ENCODE data around the gene CNST. TPM values are rescaled to one million over a fixed set of nuclear protein-coding genes. Genes with fewer than 3 reads are reported as not detected.
A peak's percentile ranks its signal among the peaks of the same experiment; 100 is the strongest.

CNST gene
- total and polyA plus RNA-seq, 2 of the 13 experiments (the other 11 are each of a cell fraction or from before 2014, with no cell fraction given), result 6.3 to 12.4 TPM

GRCh38 chr1:246583448-246584185 is 17.4 kb downstream of the CNST start (continued):
- TF ChIP-seq ARID3A (IDR thresholded peaks at IDR 0.05; ENCODE audit: low read depth, low read length) (peak; percentile 58; the same call in 1 of the 2 replicates), FOXA3 (CRISPR knock-in tag; IDR thresholded peaks at IDR 0.05) (peak; percentile 89), ATF1 (CRISPR knock-in tag; IDR thresholded peaks at IDR 0.05) (peak; percentile 56), RARA (CRISPR knock-in tag; IDR thresholded peaks at IDR 0.05) (peak; percentile 96), STAG1 (CRISPR knock-in tag; IDR thresholded peaks at IDR 0.05) (no peak), THAP7 (CRISPR knock-in tag; IDR thresholded peaks at IDR 0.05) (no peak), ZNF597 (CRISPR knock-in tag; IDR thresholded peaks at IDR 0.05) (no peak), XRCC5 (optimal IDR thresholded peaks at IDR 0.05; ENCODE audit: low read length) (no peak), ZNF335 (CRISPR knock-in tag; IDR thresholded peaks at IDR 0.05) (0 out of 2 replicates have a peak, but pooled peaks have one; percentile 48), ARID2 (CRISPR knock-in tag; IDR thresholded peaks at IDR 0.05; ENCODE audit: borderline replicate concordance) (peak; percentile 15; the same call in 1 of the 2 replicates), MXD3 (CRISPR knock-in tag; IDR thresholded peaks at IDR 0.05) (no peak), ATRX (CRISPR knock-in tag; IDR thresholded peaks at IDR 0.05; ENCODE audit: borderline replicate concordance) (no peak), DR1 (CRISPR knock-in tag; IDR thresholded peaks at IDR 0.05) (no peak), ZNF121 (CRISPR knock-in tag; IDR thresholded peaks at IDR 0.05) (no peak), PPARG (CRISPR knock-in tag; conservative IDR thresholded peaks at IDR 0.05) (peak; percentile 95), ZNF264 (CRISPR knock-in tag; IDR thresholded peaks at IDR 0.05) (peak; percentile 79; the same call in 1 of the 2 replicates), KAT8 (CRISPR knock-in tag; IDR thresholded peaks at IDR 0.05) (peak; percentile 70), NCOA2 (CRISPR knock-in tag; IDR thresholded peaks at IDR 0.05) (peak; percentile 92), GABPB1 (CRISPR knock-in tag; IDR thresholded peaks at IDR 0.05) (0 out of 2 replicates have a peak, but pooled peaks have one; percentile 9), GTF3A (CRISPR knock-in tag; conservative IDR thresholded peaks at IDR 0.05) (no peak), ZNF382 (CRISPR knock-in tag; IDR thresholded peaks at IDR 0.05; ENCODE audit: borderline replicate concordance) (no peak), TEF (CRISPR knock-in tag; IDR thresholded peaks at IDR 0.05) (peak; percentile 97), PRDM15 (CRISPR knock-in tag; IDR thresholded peaks at IDR 0.05) (no peak)

Measured in HepG2 (cell line).